Endothelial cell of umbilical vein (primary cell): ENCODE data around the gene ITGA3. TPM values are rescaled to one million over a fixed set of nuclear protein-coding genes. Genes with fewer than 3 reads are reported as not detected.

Experiments
- BruUV-seq: library from RNA; stranded (reverse); fragments of 400-500 nt; replicated peaks from 2 replicates; lab custom pipeline; 2021; lab: Mats Ljungman, UMichigan
- CTCF ChIA-PET: fragments of 300-600, 350-600 bp; sonication (Branson Sonifier 250); formaldehyde crosslinking; loops from one replicate; lab custom pipeline; 2021; ENCODE audit warnings: antibody characterized with exemption, inconsistent platforms; lab: Charles Lee
- POLR2A ChIA-PET: fragments of 300-600, 350-600 bp; sonication (Branson Sonifier 250); formaldehyde crosslinking; loops from one replicate; lab custom pipeline; 2021; ENCODE audit warnings: antibody characterized with exemption, inconsistent platforms; lab: Charles Lee
- DNase-seq: peaks from one replicate; pipeline ENCODE4 v3.0.0-alpha.2; 2011; ENCODE audit warnings: low read depth, low spot score
- FAIRE-seq: peaks from 2 replicates; lab custom pipeline; 2011; peaks lifted over from hg19 to GRCh38; lab: Jason Lieb, UNC
- H2AFZ ChIP-seq: 2 replicates; pipeline ENCODE4 v1.6.0; 2012; ENCODE audit warnings: low read depth, low read length, control low read depth, inconsistent platforms
- H3K27ac ChIP-seq: 2 replicates; pipeline ENCODE4 v1.5.1; 2011; ENCODE audit warnings: low read depth, mild to moderate bottlenecking, control low read depth, low read length, moderate library complexity; ENCODE audit not compliant: insufficient read depth
- H3K27me3 ChIP-seq, 2 experiments: 2 replicates each; pipeline versions ENCODE4 v1.6.0 to v1.6.1; 2011; ENCODE audit warnings: low read length in 2 of 2, mixed read lengths in 1 of 2; ENCODE audit not compliant: control insufficient read depth in 2 of 2, insufficient read depth in 2 of 2
- H3K36me3 ChIP-seq, 2 experiments: 2 replicates in 1 of 2; 3 replicates in 1 of 2; pipeline ENCODE4 v1.5.1; 2011; ENCODE audit warnings: low read length in 2 of 2, mild to moderate bottlenecking in 1 of 2, moderate library complexity in 1 of 2; ENCODE audit not compliant: control insufficient read depth in 2 of 2, insufficient read depth in 2 of 2; ENCODE audit errors: extremely low read depth in 1 of 2
- H3K4me1 ChIP-seq: 3 replicates; pipeline ENCODE4 v1.5.1; 2011; ENCODE audit warnings: mild to moderate bottlenecking, low read length; ENCODE audit not compliant: control insufficient read depth, insufficient read depth; ENCODE audit errors: extremely low read depth
- H3K4me2 ChIP-seq: 2 replicates; pipeline ENCODE4 v1.6.1; 2011; ENCODE audit warnings: low read length, control low read depth, mixed read lengths; ENCODE audit not compliant: insufficient read depth
- H3K4me3 ChIP-seq, 3 experiments: fragments of 200-600 bp in 1 of 3; sonication (generic), shearing (Covaris generic) in 1 of 3; replicated peaks in 1 of 3; 2 replicates each; pipeline ENCODE4 v1.5.1; 2011 to 2016; ENCODE audit warnings: control low read depth in 3 of 3, low read length in 3 of 3, mild to moderate bottlenecking in 2 of 3, inconsistent platforms in 1 of 3, low read depth in 1 of 3, moderate library complexity in 1 of 3; ENCODE audit not compliant: insufficient read depth in 1 of 3
- H3K79me2 ChIP-seq: 2 replicates; pipeline ENCODE4 v1.6.0; 2012; ENCODE audit warnings: low read length, inconsistent platforms; ENCODE audit not compliant: control insufficient read depth, insufficient read depth
- H3K9ac ChIP-seq: replicated peaks from 2 replicates; pipeline ENCODE3; 2011; ENCODE audit warnings: low read length, control low read depth; ENCODE audit not compliant: insufficient read depth; ENCODE audit errors: extremely low read depth
- H3K9me1 ChIP-seq: replicated peaks from 3 replicates; pipeline ENCODE4 v1.6.0; 2011; ENCODE audit warnings: mild to moderate bottlenecking, low read length; ENCODE audit not compliant: control insufficient read depth, insufficient read depth; ENCODE audit errors: extremely low read depth
- H3K9me3 ChIP-seq: replicated peaks from 2 replicates; pipeline ENCODE4 v1.5.1; 2012; ENCODE audit warnings: low read length, inconsistent platforms; ENCODE audit not compliant: control insufficient read depth, insufficient read depth
- H4K20me1 ChIP-seq: replicated peaks from 2 replicates; pipeline ENCODE3; 2011; ENCODE audit warnings: mild to moderate bottlenecking, low read length; ENCODE audit not compliant: control insufficient read depth, insufficient read depth; ENCODE audit errors: extremely low read depth
- CTCF ChIP-seq, 2 donors: IDR thresholded peaks; 1 replicate in 1 of 2; 2 replicates in 1 of 2; pipeline ENCODE4 v1.5.1; 2011; ENCODE audit warnings: low read length in 2 of 2, mild to moderate bottlenecking in 2 of 2, moderate library complexity in 2 of 2, control low read depth in 1 of 2, inconsistent platforms in 1 of 2, low read depth in 1 of 2; ENCODE audit not compliant: insufficient read depth in 1 of 2; ENCODE audit errors: extremely low read depth in 1 of 2
- EZH2 ChIP-seq: IDR thresholded peaks from 2 replicates; pipeline ENCODE4 v1.6.1; 2012; ENCODE audit warnings: borderline replicate concordance, low read depth, mild to moderate bottlenecking, moderate library complexity, low read length, inconsistent platforms; ENCODE audit not compliant: severe bottlenecking
- FOS ChIP-seq: IDR thresholded peaks from 2 replicates; pipeline ENCODE4 v1.6.1; 2011; ENCODE audit warnings: mild to moderate bottlenecking, low read length, moderate library complexity, borderline replicate concordance; ENCODE audit not compliant: insufficient read depth
- GATA2 ChIP-seq: IDR thresholded peaks from 2 replicates; pipeline ENCODE4 v1.7.0; 2011; ENCODE audit warnings: low read depth, mild to moderate bottlenecking, moderate library complexity, mixed read lengths, low read length; ENCODE audit not compliant: insufficient read length, insufficient read depth
- JUN ChIP-seq: IDR thresholded peaks from 2 replicates; pipeline ENCODE4 v1.6.1; 2011; ENCODE audit warnings: borderline replicate concordance, low read depth; ENCODE audit not compliant: insufficient read length, insufficient read depth
- MAX ChIP-seq: IDR thresholded peaks from 2 replicates; pipeline ENCODE4 v1.6.1; 2011; ENCODE audit not compliant: insufficient read depth, insufficient read length
- MYC ChIP-seq: IDR thresholded peaks from one replicate; pipeline ENCODE4 v1.6.1; 2011; ENCODE audit warnings: mild to moderate bottlenecking, low read depth, low read length
- POLR2A ChIP-seq: IDR thresholded peaks from 2 replicates; pipeline ENCODE4 v1.6.1; 2012; ENCODE audit warnings: low read depth, mild to moderate bottlenecking, control low read depth, low read length
- POLR2AphosphoS5 ChIP-seq: IDR thresholded peaks from 2 replicates; pipeline ENCODE4 v1.6.1; 2012; ENCODE audit warnings: low read depth, mild to moderate bottlenecking, control low read depth, low read length, moderate library complexity; ENCODE audit not compliant: insufficient read depth
- dilution Hi-C: fragments of 300-500 bp; cut with MboI; formaldehyde crosslinking; loops from one replicate; pipeline ENCODE4 v1.15.0; 2019; ENCODE audit warnings: low sequenced_read_pairs; ENCODE audit not compliant: extremely low pct_ligation_motif_present
- intact Hi-C: fragments of 100-400 bp; cut with micrococcal nuclease; formaldehyde crosslinking; loops from one replicate; pipeline ENCODE4 v1.10.0; 2022
- polyA plus RNA-seq, 4 experiments: library from polyadenylated mRNA; depleted of rRNA in 3 of 4; stranded (reverse) in 3 of 4; unstranded in 1 of 4; fragments of >200 nt; gene quantifications; 2 replicates each; pipeline versions ENCODE4 v1.2.1 to v1.2.3, GENCODE V29; 2011 to 2012; ENCODE audit warnings: missing spikeins in 1 of 4
- total RNA-seq: library from RNA; stranded (reverse); gene quantifications from 2 replicates; pipeline ENCODE4 v1.2.3, GENCODE V29; 2021

Gene ITGA3
- total and polyA plus RNA-seq, 2 donors (not counting 3 experiments of a cell fraction or from before 2014, with no cell fraction given) = 92.7 to 112 TPM

GRCh38 chr17:50093246-50093645, 37.3 kb downstream of the ITGA3 start:
- Histone ChIP-seq H3K4me1 (peaks cover 10% of the 10 kb centered on the region), H4K20me1 (no peaks in the 10 kb centered on the region), H3K36me3 (peaks cover 0 to 16% of the 10 kb centered on the region in 2 experiments), H3K9me3 (no peaks in the 10 kb centered on the region), H3K27me3 (no peaks in the 10 kb centered on the region), H3K4me3 (no peak overlapping the region), H3K4me2 (no peak overlapping the region), H3K79me2 (no peaks in the 10 kb centered on the region), H3K27ac (no peak overlapping the region), H2AFZ (no peak overlapping the region), H3K9ac (no peak overlapping the region), H3K9me1 (no peaks in the 10 kb centered on the region)
- FAIRE-seq = no peak
- dilution Hi-C loops (no loop called here), intact Hi-C loops (no loop called here)
- TF ChIP-seq FOS (no peak), EZH2 (no peak), MAX (no peak), POLR2A (no peak), JUN (no peak), MYC (no peak), GATA2 (no peak)
- POLR2A ChIA-PET = no interaction called here
- DNase-seq = no peak
- no TSS peak for BruUV-seq
- CTCF ChIA-PET = interaction anchor here (1.1 to 5.4 kb wide), 13 partner anchors 14 to 174 kb away, joined by 3 to 101 read pairs (median 21); partner anchors contain the start of genes ITGA3 and SAMD14

DNA sequence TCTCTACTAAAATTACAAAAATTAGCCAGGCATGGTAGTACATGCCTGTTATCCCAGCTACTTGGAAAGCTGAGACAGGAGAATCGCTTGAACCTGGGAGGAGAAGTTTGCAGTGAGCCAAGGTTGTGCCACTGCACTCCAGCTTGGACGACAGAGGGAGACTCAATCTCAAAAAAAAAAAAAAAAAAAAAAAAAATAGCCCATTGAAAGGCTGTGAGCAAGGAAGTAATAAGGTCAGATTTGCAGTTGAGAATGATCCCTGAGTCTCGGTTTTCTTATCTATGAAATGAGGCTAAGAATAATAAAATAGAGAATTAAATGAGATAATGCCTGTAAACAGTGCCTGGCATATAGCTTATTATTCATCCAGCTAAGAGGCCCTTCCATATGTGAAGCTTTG, 37.9 kb downstream of the ITGA3 start:
- peaks cover 0 to 16% of the 10 kb centered on the region in 2 experiments for H3K36me3 ChIP-seq
- BruUV-seq = no TSS peak
- ChIA-PET POLR2A (interaction anchor here (0.7 kb wide), 1 partner anchor 73 kb away, joined by 5 read pairs; no protein-coding TSS in a partner anchor), CTCF (interaction anchor here (0.8 to 5.4 kb wide), 48 partner anchors 9 to 213 kb away, joined by 3 to 101 read pairs (median 9); partner anchors contain the start of genes ITGA3, PPP1R9B, SAMD14 and SGCA)
- no peak overlapping the region for H3K27ac ChIP-seq
- no peaks in the 10 kb centered on the region for H4K20me1 ChIP-seq
- no peak for DNase-seq
- no peak for FAIRE-seq
- H3K9me1 ChIP-seq = no peaks in the 10 kb centered on the region
- no peaks in the 10 kb centered on the region for H3K9me3 ChIP-seq
- peaks cover 10% of the 10 kb centered on the region for H3K4me1 ChIP-seq
- dilution Hi-C loops = no loop called here
- H3K4me2 ChIP-seq = no peak overlapping the region
- no peak for TF ChIP-seq JUN
- TF ChIP-seq MYC = no peak
- TF ChIP-seq GATA2 = no peak
- TF ChIP-seq FOS = no peak
- no peak for TF ChIP-seq POLR2AphosphoS5
- no peak for TF ChIP-seq POLR2A
- TF ChIP-seq MAX = no peak
- TF ChIP-seq CTCF (IDR thresholded peaks at IDR 0.05; ENCODE audit: extremely low read depth in 1 of 2, insufficient read depth in 1 of 2, low read depth in 1 of 2, low read length in 2 of 2) = no peak
- no peak for TF ChIP-seq EZH2
- no peaks in the 10 kb centered on the region for H3K27me3 ChIP-seq
- intact Hi-C loops = loop anchor here (1.0 to 2.0 kb wide), 4 partner anchors 58 to 203 kb away; no protein-coding TSS in a partner anchor
- no peak overlapping the region for H3K4me3 ChIP-seq
- H3K79me2 ChIP-seq = no peaks in the 10 kb centered on the region
- no peak overlapping the region for H2AFZ ChIP-seq
- H3K9ac ChIP-seq = no peak overlapping the region
